Measurements from ENCODE around the gene PRAMEF5.
"Not testable (repeated sequence)": the region's sequence is repeated elsewhere in the genome, so short reads cannot be mapped to it uniquely, and the experiment has no call there.

Gene PRAMEF5

DNA sequence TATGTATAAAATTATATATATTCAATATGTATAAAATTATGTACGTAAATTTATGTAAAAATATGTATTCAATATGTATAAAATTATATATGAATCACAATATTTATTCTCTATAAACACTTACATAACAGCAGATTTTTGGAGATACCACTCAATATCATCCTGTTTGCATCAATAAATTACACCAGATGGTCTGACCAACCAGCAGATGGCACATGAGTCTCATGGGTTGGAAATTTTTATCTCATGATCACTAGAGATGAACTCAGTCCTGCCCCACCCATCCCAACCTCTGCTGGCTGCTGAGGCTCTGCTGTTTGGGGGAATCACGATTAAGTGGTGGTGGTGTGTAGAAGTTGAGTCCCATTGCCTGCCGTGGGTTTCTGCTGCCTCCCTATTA, 25.6 kb downstream of the PRAMEF5 start:
- not testable (repeated sequence) for DNase-seq

DNA sequence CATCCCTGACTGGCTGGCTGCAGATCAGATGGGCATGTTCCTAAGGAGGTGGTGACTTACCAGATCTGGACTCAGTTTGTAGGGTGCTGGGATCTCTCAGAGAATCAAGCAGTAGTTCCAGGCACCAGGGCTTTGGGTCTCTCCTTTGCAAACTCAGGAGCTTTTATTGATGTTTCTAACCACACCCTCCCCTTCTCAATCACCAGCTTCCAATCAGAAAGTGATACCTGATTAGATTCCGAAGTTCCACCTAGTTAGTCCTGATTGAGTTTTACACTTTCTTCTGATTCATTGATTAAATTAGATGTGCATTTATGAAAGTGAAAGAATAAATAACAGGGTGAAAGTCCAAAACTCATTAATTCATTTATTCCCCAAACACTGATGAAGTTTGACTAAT, 31.0 kb downstream of the PRAMEF5 start, which contains the start of gene PRAMEF8:
Gene PRAMEF8 (minus strand): TSS at position 101 of the 400 bp plus-strand sequence. CDS start 1,046 bp downstream, outside the sequence.
- DNase-seq = not testable (repeated sequence)

DNA sequence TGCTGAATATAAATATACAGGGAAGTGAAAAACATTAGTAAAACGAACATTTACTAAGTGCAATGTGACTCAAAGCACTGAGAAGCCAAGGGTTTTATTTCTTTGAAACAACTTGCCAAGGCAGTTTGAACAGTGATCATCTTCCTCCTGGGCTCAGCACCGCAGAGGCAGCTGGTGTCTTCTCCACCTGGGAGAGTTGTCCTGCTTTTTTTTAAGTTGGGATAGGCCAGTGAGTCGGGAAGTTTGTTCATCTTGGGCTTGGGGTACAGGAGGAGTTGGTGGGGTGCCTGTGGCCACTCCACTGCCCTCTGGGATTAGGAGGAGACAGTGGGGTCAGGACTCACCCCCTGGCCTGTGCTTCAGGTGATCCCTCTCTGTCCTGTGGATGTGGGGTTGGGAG, 35.0 kb downstream of the PRAMEF5 start:
- DNase-seq = not testable (repeated sequence)

DNA sequence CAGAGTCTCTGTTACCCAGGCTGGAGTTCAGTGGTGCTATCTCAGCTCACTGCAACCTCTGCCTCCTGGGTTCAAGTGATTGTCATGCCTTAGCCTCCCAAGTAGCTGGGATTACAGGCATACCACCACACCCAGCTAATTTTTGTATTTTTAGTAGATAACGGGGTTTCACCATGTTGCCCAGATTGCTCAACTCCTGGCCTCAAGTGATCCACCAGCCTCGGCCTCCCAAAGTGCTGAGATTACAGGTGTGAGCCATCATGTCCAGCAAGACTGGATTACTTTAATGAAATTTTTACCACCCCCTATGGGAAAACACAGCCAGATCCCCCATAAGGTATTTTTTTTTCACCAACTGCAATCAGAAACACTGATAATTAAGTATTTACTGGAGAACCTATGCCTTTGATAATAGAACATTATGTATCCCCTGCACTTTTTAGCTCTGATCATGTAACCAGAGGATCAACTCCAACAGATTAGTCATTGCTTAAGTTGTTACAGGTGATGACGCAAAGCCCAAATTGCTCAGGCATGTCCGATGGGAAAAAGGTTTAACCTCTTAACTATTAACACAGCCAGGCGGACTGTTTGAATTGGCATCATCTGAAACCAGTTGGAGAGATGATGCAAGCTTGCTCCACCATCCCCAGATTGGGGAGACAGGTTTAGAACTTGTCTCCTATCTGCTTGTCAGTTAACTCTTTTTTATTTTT, 43.4 kb downstream of the PRAMEF5 start:
- not testable (repeated sequence) for DNase-seq

DNA sequence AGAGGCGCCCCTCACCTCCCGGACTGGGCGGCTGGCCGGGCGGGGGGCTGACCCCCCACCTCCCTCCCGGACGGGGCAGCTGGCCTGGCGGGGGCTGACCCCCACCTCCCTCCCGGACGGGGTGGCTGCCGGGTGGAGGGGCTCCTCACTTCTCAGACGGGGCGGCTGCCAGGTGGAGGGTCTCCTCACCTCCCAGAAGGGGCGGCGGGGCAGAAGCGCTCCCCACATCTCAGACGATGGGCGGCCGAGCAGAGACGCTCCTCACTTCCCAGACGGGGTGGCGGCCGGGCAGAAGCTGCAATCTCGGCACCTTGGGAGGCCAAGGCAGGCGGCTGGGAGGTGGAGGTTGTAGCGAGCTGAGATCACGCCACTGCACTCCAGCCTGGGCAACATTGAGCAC, 44.7 kb downstream of the PRAMEF5 start:
- DNase-seq = not testable (repeated sequence)

DNA sequence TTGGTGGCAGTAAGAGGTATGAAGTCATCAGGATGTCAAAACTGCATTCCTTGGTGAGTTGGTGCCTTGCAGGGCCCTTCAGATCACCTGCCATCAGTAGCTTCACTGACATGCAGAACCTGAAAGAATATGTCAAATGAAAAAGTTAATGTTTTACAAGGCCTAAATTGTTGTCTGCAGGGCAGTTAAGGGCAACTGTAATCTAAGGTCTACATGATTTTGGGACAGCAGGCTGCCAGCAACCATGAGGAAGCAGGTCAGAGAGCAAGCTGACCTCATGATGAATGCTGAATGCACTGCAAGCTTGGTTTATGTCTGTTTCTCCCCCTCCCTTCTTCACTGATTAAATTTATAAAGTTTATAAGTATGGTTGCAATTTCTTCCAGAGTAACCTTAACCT, 48.2 kb downstream of the PRAMEF5 start:
- DNase-seq = not testable (repeated sequence)

DNA sequence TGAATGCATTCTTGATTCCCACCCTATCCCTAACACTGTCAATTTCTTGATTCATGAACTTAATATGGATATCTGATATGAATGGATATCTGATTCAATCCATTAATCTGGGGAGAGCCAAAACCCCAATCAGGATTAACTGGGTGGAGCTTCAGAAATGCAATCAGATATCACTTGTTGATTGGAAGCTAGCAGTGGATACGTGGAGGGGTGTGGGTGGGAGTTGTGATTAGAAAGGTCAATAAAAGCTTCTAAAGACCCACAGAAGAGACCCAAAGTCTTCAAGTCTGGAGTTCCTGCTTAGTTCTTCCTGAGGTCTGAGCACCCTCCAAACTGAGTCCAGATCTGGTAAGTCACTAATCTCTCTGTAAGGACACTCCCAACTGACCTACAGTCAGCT, 49.2 kb downstream of the PRAMEF5 start, which contains the start of gene PRAMEF33:
Gene PRAMEF33 (plus strand): TSS at position 301 of the 400 bp plus-strand sequence. CDS start 2,416 bp downstream, outside the sequence.
- not testable (repeated sequence) for DNase-seq
